ENCODE measurements around the gene PKN2. TPM values are rescaled to one million over a fixed set of nuclear protein-coding genes. Genes with fewer than 3 reads are reported as not detected.
A peak's percentile ranks its signal among the peaks of the same experiment; 100 is the strongest.

The PKN2 gene
- total and polyA plus RNA-seq, 2 donors (not counting 1 experiment from before 2014, with no cell fraction given), result 28.7 to 29.9 TPM

DNA sequence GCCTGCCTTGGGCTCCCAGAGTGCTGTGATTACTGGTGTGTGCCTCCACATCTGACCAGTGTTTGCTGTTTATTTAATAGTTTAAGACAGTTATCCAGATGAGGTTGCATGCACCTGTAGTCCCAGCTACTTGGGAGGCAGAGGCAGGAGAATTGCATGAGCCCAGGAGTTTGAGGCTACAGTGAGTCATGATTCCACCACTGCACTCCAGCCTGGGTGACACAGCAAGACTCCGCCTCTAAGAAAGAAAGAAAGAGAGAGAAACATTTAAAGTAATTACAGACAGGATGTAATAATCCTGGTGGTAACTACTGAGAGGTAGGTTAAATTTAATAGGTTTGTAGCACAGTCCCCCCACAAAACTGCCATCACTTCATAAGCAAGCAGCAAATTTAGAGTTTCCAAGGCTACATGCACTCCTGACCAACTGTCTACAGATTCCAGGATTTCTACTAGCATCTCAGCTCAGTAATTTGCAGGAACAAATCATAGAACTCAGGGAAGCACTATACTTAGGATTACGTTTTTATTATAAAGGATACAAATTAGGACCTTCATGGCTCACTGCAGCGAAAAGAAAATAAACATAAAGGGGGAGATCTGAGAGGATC is 89.6 kb downstream of the PKN2 start:
- Histone ChIP-seq H3K79me2 (ENCODE audit: control insufficient read depth, insufficient read depth, low read length) (no peaks in the 10 kb centered on the region), H3K4me2 (ENCODE audit: extremely low read depth, insufficient read depth, low read length) (peak overlapping the region; percentile 32)

DNA sequence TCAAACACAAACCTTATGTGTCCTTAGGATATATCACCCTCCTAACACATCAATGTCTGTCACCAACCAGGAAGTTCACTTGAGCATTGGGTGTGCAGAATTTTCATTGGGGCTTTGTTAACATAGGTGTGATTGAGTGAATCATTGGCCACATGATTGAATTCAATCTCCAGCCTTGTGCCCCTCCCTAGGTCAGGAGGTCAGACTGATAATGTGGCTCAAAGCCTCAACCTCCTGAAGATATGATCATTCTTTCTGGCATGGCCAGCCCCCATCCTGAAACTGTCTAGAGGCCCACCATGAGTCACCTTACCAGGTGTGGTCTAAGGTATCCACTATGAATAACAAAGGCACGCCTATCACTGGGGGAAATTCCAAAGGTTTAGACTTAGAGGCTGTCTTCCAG is 90.1 kb downstream of the PKN2 start:
- Histone ChIP-seq H3K4me3 (replicated peaks in 1 of 4; ENCODE audit: control extremely low read depth in 1 of 4, insufficient read depth in 1 of 4, low read depth in 3 of 4, low read length in 4 of 4) (no peak overlapping the region), H3K9ac (ENCODE audit: insufficient read depth, low read length) (no peak overlapping the region), H3K9me3 (ENCODE audit: control insufficient read depth, insufficient read depth, low read depth, low read length) (no peaks in the 10 kb centered on the region), H3K27me3 (ENCODE audit: control insufficient read depth, insufficient read depth, low read length) (no peaks in the 10 kb centered on the region), H4K20me1 (ENCODE audit: control insufficient read depth, extremely low read depth, insufficient read depth, low read length) (no peaks in the 10 kb centered on the region), H3K79me2 (ENCODE audit: control insufficient read depth, insufficient read depth, low read length) (no peaks in the 10 kb centered on the region), H3K4me1 (ENCODE audit: control insufficient read depth, extremely low read depth, insufficient read depth, low read length) (peaks cover 4% of the 10 kb centered on the region), H3K36me3 (ENCODE audit: control insufficient read depth, insufficient read depth, low read length) (no peaks in the 10 kb centered on the region), H3K4me2 (ENCODE audit: extremely low read depth, insufficient read depth, low read length) (no peak overlapping the region), H3K27ac (ENCODE audit: insufficient read depth, low read length) (peak overlapping the region; percentile 13), H2AFZ (ENCODE audit: low read length) (no peak overlapping the region)
- peak in 1 of 2 donors; percentile 26 for DNase-seq (ENCODE audit: low read depth in 2 of 2)
- TF ChIP-seq, protein P1, sequence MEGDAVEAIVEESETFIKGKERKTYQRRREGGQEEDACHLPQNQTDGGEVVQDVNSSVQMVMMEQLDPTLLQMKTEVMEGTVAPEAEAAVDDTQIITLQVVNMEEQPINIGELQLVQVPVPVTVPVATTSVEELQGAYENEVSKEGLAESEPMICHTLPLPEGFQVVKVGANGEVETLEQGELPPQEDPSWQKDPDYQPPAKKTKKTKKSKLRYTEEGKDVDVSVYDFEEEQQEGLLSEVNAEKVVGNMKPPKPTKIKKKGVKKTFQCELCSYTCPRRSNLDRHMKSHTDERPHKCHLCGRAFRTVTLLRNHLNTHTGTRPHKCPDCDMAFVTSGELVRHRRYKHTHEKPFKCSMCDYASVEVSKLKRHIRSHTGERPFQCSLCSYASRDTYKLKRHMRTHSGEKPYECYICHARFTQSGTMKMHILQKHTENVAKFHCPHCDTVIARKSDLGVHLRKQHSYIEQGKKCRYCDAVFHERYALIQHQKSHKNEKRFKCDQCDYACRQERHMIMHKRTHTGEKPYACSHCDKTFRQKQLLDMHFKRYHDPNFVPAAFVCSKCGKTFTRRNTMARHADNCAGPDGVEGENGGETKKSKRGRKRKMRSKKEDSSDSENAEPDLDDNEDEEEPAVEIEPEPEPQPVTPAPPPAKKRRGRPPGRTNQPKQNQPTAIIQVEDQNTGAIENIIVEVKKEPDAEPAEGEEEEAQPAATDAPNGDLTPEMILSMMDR (conservative IDR thresholded peaks at IDR 0.05 in 1 of 2, IDR thresholded peaks at IDR 0.05 in 1 of 2; ENCODE audit: low read depth in 1 of 2, low read length in 2 of 2), result no peak
- TF ChIP-seq EZH2 (IDR thresholded peaks at IDR 0.05; ENCODE audit: low read length, missing control alignments), result no peak

More for the DNA sequence above, 89.6 kb downstream of the PKN2 start:
- Histone ChIP-seq H3K27me3 (ENCODE audit: control insufficient read depth, insufficient read depth, low read length) (no peaks in the 10 kb centered on the region), H3K4me3 (replicated peaks in 1 of 4; ENCODE audit: control extremely low read depth in 1 of 4, insufficient read depth in 1 of 4, low read depth in 3 of 4, low read length in 4 of 4) (no peak overlapping the region), H3K27ac (ENCODE audit: insufficient read depth, low read length) (peak overlapping the region; percentile 34), H2AFZ (ENCODE audit: low read length) (no peak overlapping the region), H4K20me1 (ENCODE audit: control insufficient read depth, extremely low read depth, insufficient read depth, low read length) (no peaks in the 10 kb centered on the region), H3K9ac (ENCODE audit: insufficient read depth, low read length) (no peak overlapping the region), H3K9me3 (ENCODE audit: control insufficient read depth, insufficient read depth, low read depth, low read length) (no peaks in the 10 kb centered on the region), H3K4me1 (ENCODE audit: control insufficient read depth, extremely low read depth, insufficient read depth, low read length) (peaks cover 4% of the 10 kb centered on the region), H3K36me3 (ENCODE audit: control insufficient read depth, insufficient read depth, low read length) (no peaks in the 10 kb centered on the region)
- peak; percentile 46 to 74 for DNase-seq (ENCODE audit: low read depth in 2 of 2)
- no peak for TF ChIP-seq EZH2 (IDR thresholded peaks at IDR 0.05; ENCODE audit: low read length, missing control alignments)
- TF ChIP-seq, protein P1 (conservative IDR thresholded peaks at IDR 0.05 in 1 of 2, IDR thresholded peaks at IDR 0.05 in 1 of 2; ENCODE audit: low read depth in 1 of 2, low read length in 2 of 2), result no peak

DNA sequence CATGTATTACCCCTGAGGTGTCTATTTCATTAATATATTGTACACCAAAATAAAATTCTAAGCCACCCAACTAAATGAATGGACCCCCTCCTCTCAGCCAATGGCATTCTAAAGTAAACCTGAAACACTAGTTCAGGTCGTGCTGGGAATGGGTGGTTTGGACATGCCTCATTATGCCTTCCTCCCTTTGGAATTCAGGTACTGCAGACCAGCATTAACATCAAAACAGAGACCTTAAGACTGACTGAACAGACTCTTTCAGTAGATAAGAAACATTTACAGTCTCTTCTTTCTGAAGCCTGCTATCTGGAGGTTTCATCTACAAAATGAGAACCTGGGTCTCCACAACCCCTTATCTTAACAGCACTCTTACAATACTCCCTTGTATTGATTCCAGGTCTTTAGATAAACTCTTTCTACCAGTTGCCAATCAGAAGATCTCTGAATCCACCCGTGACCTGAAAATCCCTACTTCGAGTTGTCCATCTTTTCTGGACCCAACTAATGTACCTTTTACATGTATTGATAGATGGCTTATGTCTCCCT is 93.6 kb downstream of the PKN2 start:
- H3K4me3 ChIP-seq (replicated peaks in 1 of 4; ENCODE audit: control extremely low read depth in 1 of 4, insufficient read depth in 1 of 4, low read depth in 3 of 4, low read length in 4 of 4), result no peak overlapping the region
- H3K79me2 ChIP-seq (ENCODE audit: control insufficient read depth, insufficient read depth, low read length), result no peaks in the 10 kb centered on the region
- no peaks in the 10 kb centered on the region for H3K9me3 ChIP-seq (ENCODE audit: control insufficient read depth, insufficient read depth, low read depth, low read length)
- TF ChIP-seq EZH2 (IDR thresholded peaks at IDR 0.05; ENCODE audit: low read length, missing control alignments), result no peak
- TF ChIP-seq, protein P1 (conservative IDR thresholded peaks at IDR 0.05 in 1 of 2, IDR thresholded peaks at IDR 0.05 in 1 of 2; ENCODE audit: low read depth in 1 of 2, low read length in 2 of 2), result no peak
- no peak overlapping the region for H3K27ac ChIP-seq (ENCODE audit: insufficient read depth, low read length)
- H3K36me3 ChIP-seq (ENCODE audit: control insufficient read depth, insufficient read depth, low read length), result no peaks in the 10 kb centered on the region
- H4K20me1 ChIP-seq (ENCODE audit: control insufficient read depth, extremely low read depth, insufficient read depth, low read length), result no peaks in the 10 kb centered on the region
- H3K4me2 ChIP-seq (ENCODE audit: extremely low read depth, insufficient read depth, low read length), result no peak overlapping the region
- H3K4me1 ChIP-seq (ENCODE audit: control insufficient read depth, extremely low read depth, insufficient read depth, low read length), result peaks cover 4% of the 10 kb centered on the region
- DNase-seq (ENCODE audit: low read depth in 2 of 2), result no peak
- no peak overlapping the region for H2AFZ ChIP-seq (ENCODE audit: low read length)
- H3K9ac ChIP-seq (ENCODE audit: insufficient read depth, low read length), result no peak overlapping the region
- no peaks in the 10 kb centered on the region for H3K27me3 ChIP-seq (ENCODE audit: control insufficient read depth, insufficient read depth, low read length)

Data from fibroblast of lung (primary cell).